Ishikawa (cell line): ENCODE data around the gene ZNF101.

Experiments used
- CEBPB ChIP-seq: IDR thresholded peaks from 2 replicates; pipeline ENCODE4 v1.6.1; 2012
- CREB1 ChIP-seq: IDR thresholded peaks from 2 replicates; pipeline ENCODE4 v1.6.1; 2012; ENCODE audit warnings: low read depth
- EGR1 ChIP-seq: IDR thresholded peaks from 2 replicates; pipeline ENCODE4 v1.6.1; 2012
- EP300 ChIP-seq: IDR thresholded peaks from 2 replicates; pipeline ENCODE4 v1.6.1; 2012; ENCODE audit warnings: borderline replicate concordance
- FOXM1 ChIP-seq: IDR thresholded peaks from 2 replicates; pipeline ENCODE4 v1.6.1; 2012; ENCODE audit warnings: low read depth, borderline replicate concordance
- MAX ChIP-seq: IDR thresholded peaks from 2 replicates; pipeline ENCODE4 v1.6.1; 2012
- NFIC ChIP-seq: IDR thresholded peaks from 2 replicates; pipeline ENCODE4 v1.6.1; 2012
- RAD21 ChIP-seq: IDR thresholded peaks from 2 replicates; pipeline ENCODE4 v1.6.1; 2012; ENCODE audit warnings: low read depth
- REST ChIP-seq: IDR thresholded peaks from 2 replicates; pipeline ENCODE4 v1.6.1; 2012; ENCODE audit warnings: low read depth, mild to moderate bottlenecking
- TAF1 ChIP-seq: IDR thresholded peaks from 2 replicates; pipeline ENCODE4 v1.6.1; 2012; ENCODE audit warnings: low read depth, mild to moderate bottlenecking
- TCF12 ChIP-seq: IDR thresholded peaks from 2 replicates; pipeline ENCODE4 v1.6.1; 2012; ENCODE audit warnings: low read depth
- TEAD4 ChIP-seq: IDR thresholded peaks from 2 replicates; pipeline ENCODE4 v1.6.1; 2012
- YY1 ChIP-seq: IDR thresholded peaks from 2 replicates; pipeline ENCODE4 v1.6.1; 2012; ENCODE audit warnings: low read depth
- ZBTB7A ChIP-seq: IDR thresholded peaks from 2 replicates; pipeline ENCODE4 v1.6.1; 2012; ENCODE audit warnings: low read depth
- TF ChIP-seq, protein P1 (sequence below): IDR thresholded peaks from 2 replicates; pipeline ENCODE4 v1.6.1; 2012

ZNF101 gene

DNA sequence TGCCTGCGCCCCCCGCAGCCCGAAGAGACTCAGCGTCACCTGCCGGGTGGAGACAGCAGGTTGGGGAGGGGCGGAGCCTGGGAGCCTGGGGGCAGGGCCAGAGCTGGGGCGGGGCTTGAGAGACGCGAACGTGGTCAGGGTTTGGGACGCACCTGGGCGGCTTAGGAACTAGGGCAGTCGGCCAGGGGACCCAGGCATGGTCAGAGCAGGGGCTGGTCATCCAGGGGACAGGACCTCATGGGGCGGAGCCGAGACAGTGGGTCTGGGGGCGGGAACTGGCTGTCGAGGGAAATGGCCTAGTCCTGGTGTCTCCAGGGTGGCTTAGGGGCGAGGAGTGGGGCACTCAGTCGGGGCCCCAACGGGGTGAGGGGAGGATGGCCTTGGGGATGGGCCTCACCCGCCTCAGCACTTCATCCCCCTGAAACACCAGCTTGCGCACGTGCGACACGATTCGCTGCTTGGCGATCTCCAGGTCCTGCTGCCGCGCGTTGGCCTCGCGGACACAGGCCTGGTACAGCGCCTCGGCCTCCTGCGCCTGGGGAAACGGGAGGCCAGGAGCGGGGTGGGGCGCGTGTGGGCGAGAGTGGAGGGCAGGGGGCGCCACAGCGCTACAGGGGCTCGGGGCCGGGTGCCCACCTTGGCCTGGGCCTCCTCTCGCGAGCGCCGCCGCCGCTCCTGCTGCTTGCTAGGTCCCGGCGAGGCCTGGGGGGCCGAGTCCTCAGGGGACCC lies 31.0 kb upstream of the ZNF101 start:
- no peak for TF ChIP-seq REST
- no peak for TF ChIP-seq MAX
- TF ChIP-seq ZBTB7A: no peak
- no peak for TF ChIP-seq TAF1
- TF ChIP-seq NFIC: no peak
- no peak for TF ChIP-seq EP300
- TF ChIP-seq EGR1: no peak
- TF ChIP-seq YY1: no peak

GRCh38 chr19:19642506-19643157 lies 26.0 kb upstream of the ZNF101 start:
- no peak for TF ChIP-seq MAX
- TF ChIP-seq FOXM1: no peak
- no peak for TF ChIP-seq EP300
- TF ChIP-seq NFIC: no peak
- no peak for TF ChIP-seq YY1
- TF ChIP-seq TAF1: no peak
- TF ChIP-seq, protein P1, sequence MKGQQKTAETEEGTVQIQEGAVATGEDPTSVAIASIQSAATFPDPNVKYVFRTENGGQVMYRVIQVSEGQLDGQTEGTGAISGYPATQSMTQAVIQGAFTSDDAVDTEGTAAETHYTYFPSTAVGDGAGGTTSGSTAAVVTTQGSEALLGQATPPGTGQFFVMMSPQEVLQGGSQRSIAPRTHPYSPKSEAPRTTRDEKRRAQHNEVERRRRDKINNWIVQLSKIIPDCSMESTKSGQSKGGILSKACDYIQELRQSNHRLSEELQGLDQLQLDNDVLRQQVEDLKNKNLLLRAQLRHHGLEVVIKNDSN: no peak
- no peak for TF ChIP-seq RAD21
- no peak for TF ChIP-seq EGR1
- no peak for TF ChIP-seq TCF12
- TF ChIP-seq CREB1: no peak
- TF ChIP-seq CEBPB: no peak
- no peak for TF ChIP-seq REST
- no peak for TF ChIP-seq TEAD4
- TF ChIP-seq ZBTB7A: no peak

DNA sequence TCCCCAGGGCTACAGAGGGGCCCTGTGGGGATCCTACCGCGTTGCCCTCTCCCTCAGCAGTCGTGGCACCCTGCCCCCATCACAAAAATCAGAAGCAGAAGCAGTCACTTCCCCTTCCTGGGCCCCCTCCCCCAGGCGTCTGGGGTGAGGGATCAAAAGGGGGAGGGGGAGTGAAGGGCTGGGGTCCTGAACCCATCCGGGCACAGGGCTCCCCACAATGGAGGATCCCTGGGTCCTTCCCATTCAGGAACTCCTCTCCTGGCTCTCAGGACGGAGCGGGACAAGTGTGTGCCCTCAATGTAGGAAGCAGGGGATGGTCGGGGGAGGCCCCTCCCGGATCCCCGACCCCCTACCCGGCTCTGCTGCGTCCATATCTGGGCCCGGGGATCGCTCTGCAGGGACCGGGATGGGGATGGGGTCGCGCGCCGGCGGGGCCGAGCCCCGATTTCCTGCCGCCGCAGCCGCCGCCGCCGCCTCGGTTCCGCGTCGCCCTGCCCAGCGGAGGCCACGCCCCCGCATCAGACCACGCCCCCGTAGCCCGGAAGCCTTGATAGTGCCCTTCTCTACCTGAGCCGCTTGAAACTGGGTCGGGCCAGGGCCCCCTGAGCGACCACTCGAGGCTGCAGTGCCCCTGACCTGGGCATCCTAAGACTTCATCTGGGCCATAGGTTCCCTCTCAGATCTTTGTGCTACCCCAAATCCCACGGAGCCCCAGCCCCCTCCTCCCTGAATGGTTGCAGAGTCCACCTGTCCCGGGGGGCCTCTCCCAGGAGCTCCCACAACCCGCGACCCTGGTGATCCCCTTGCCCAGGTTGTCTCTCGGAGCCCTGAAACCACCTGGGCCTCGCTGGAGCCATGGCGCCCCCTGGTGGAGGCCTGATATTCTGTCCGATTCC lies 25.2 kb upstream of the ZNF101 start, which contains the start of gene GMIP:
Gene GMIP, minus strand, starts transcription at position 500 of the 896 bp plus-strand sequence. Its CDS starts 128 bp downstream, at position 372.
- no peak for TF ChIP-seq EP300
- 0 out of 2 replicates have a peak, but pooled peaks have one; percentile 33 for TF ChIP-seq MAX
- peak; percentile 99 for TF ChIP-seq ZBTB7A
- peak; percentile 73 for TF ChIP-seq RAD21
- TF ChIP-seq EGR1: 0 out of 2 replicates have a peak, but pooled peaks have one; percentile 31
- TF ChIP-seq NFIC: no peak
- TF ChIP-seq TAF1: peak; percentile 26; the same call in 1 of the 2 replicates

DNA sequence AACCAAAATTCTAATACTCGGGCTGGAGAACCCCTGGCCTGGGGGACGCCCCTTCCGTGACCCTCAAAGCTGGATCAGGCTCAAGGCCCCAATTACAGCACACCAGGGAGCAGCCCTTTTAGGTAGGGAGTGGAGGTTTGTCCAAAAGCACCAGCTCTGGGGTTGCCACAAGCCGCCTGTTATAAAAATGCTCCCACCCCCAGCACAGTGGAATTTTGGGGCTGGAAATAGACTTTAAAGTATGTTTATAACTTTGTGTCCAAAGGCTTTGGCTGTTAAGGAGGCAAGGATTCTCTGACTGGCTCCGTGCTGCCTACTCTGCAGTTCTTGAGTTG lies 24.6 kb upstream of the ZNF101 start:
- no peak for TF ChIP-seq CEBPB
- TF ChIP-seq FOXM1: no peak
- TF ChIP-seq YY1: no peak
- no peak for TF ChIP-seq CREB1
- no peak for TF ChIP-seq EP300

DNA sequence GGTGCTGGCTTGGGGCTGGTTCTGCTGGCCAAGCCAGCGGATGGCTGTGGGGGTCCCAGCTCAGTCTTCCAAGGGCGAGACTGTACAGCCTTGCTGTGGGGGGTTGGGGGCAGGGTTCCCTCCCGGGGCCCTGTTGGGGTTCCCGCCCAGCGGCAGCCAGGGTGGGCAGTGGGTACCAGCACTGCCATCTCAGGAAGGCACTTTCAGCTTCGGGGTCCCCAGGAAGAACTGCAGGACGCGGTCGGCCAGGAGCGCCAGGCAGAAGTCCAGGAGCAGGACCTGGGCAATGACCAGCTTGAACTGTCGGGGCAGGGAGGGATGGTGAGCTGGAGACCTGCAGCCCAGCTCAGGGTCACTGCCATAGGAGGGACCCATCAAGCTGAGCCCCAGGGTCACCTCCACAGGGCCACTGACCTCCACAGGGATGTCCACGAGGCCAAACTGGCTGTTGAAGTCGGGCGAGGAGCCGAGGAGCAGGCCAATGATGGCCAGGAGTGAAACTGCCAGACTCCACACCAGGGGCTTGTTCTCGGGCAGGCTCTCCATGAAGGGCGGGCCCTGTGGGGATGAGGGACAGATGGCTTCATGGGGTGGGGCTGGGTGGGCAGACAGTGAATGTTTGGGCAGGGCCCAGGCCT lies 23.3 kb upstream of the ZNF101 start:
- TF ChIP-seq, protein P1: no peak
- TF ChIP-seq TEAD4: no peak
- TF ChIP-seq TCF12: no peak
- no peak for TF ChIP-seq RAD21
- TF ChIP-seq MAX: no peak
- TF ChIP-seq CEBPB: no peak
- no peak for TF ChIP-seq TAF1
- no peak for TF ChIP-seq NFIC
- no peak for TF ChIP-seq EGR1
- no peak for TF ChIP-seq ZBTB7A
- TF ChIP-seq CREB1: no peak
- no peak for TF ChIP-seq FOXM1
